Endothelial cell of umbilical vein (primary cell): ENCODE results near the gene SLC51B. TPM values are rescaled to one million over a fixed set of nuclear protein-coding genes. Genes with fewer than 3 reads are reported as not detected.

Source experiments
- BruUV-seq: library from RNA; stranded (reverse); fragments of 400-500 nt; replicated peaks from 2 replicates; lab custom pipeline; 2021; lab: Mats Ljungman, UMichigan
- CTCF ChIA-PET: fragments of 300-600, 350-600 bp; sonication (Branson Sonifier 250); formaldehyde crosslinking; loops from one replicate; lab custom pipeline; 2021; ENCODE audit warnings: antibody characterized with exemption, inconsistent platforms; lab: Charles Lee
- POLR2A ChIA-PET: fragments of 300-600, 350-600 bp; sonication (Branson Sonifier 250); formaldehyde crosslinking; loops from one replicate; lab custom pipeline; 2021; ENCODE audit warnings: antibody characterized with exemption, inconsistent platforms; lab: Charles Lee
- DNase-seq: peaks from one replicate; pipeline ENCODE4 v3.0.0-alpha.2; 2011; ENCODE audit warnings: low read depth, low spot score
- FAIRE-seq: peaks from 2 replicates; lab custom pipeline; 2011; peaks lifted over from hg19 to GRCh38; lab: Jason Lieb, UNC
- H2AFZ ChIP-seq: 2 replicates; pipeline ENCODE4 v1.6.0; 2012; ENCODE audit warnings: low read depth, low read length, control low read depth, inconsistent platforms
- H3K27ac ChIP-seq: 2 replicates; pipeline ENCODE4 v1.5.1; 2011; ENCODE audit warnings: low read depth, mild to moderate bottlenecking, control low read depth, low read length, moderate library complexity; ENCODE audit not compliant: insufficient read depth
- H3K27me3 ChIP-seq, 2 experiments: 2 replicates each; pipeline versions ENCODE4 v1.6.0 to v1.6.1; 2011; ENCODE audit warnings: low read length in 2 of 2, mixed read lengths in 1 of 2; ENCODE audit not compliant: control insufficient read depth in 2 of 2, insufficient read depth in 2 of 2
- H3K36me3 ChIP-seq, 2 experiments: 2 replicates in 1 of 2; 3 replicates in 1 of 2; pipeline ENCODE4 v1.5.1; 2011; ENCODE audit warnings: low read length in 2 of 2, mild to moderate bottlenecking in 1 of 2, moderate library complexity in 1 of 2; ENCODE audit not compliant: control insufficient read depth in 2 of 2, insufficient read depth in 2 of 2; ENCODE audit errors: extremely low read depth in 1 of 2
- H3K4me1 ChIP-seq: 3 replicates; pipeline ENCODE4 v1.5.1; 2011; ENCODE audit warnings: mild to moderate bottlenecking, low read length; ENCODE audit not compliant: control insufficient read depth, insufficient read depth; ENCODE audit errors: extremely low read depth
- H3K4me2 ChIP-seq: 2 replicates; pipeline ENCODE4 v1.6.1; 2011; ENCODE audit warnings: low read length, control low read depth, mixed read lengths; ENCODE audit not compliant: insufficient read depth
- H3K4me3 ChIP-seq, 3 experiments: fragments of 200-600 bp in 1 of 3; sonication (generic), shearing (Covaris generic) in 1 of 3; replicated peaks in 1 of 3; 2 replicates each; pipeline ENCODE4 v1.5.1; 2011 to 2016; ENCODE audit warnings: control low read depth in 3 of 3, low read length in 3 of 3, mild to moderate bottlenecking in 2 of 3, inconsistent platforms in 1 of 3, low read depth in 1 of 3, moderate library complexity in 1 of 3; ENCODE audit not compliant: insufficient read depth in 1 of 3
- H3K79me2 ChIP-seq: 2 replicates; pipeline ENCODE4 v1.6.0; 2012; ENCODE audit warnings: low read length, inconsistent platforms; ENCODE audit not compliant: control insufficient read depth, insufficient read depth
- H3K9ac ChIP-seq: replicated peaks from 2 replicates; pipeline ENCODE3; 2011; ENCODE audit warnings: low read length, control low read depth; ENCODE audit not compliant: insufficient read depth; ENCODE audit errors: extremely low read depth
- H3K9me1 ChIP-seq: replicated peaks from 3 replicates; pipeline ENCODE4 v1.6.0; 2011; ENCODE audit warnings: mild to moderate bottlenecking, low read length; ENCODE audit not compliant: control insufficient read depth, insufficient read depth; ENCODE audit errors: extremely low read depth
- H3K9me3 ChIP-seq: replicated peaks from 2 replicates; pipeline ENCODE4 v1.5.1; 2012; ENCODE audit warnings: low read length, inconsistent platforms; ENCODE audit not compliant: control insufficient read depth, insufficient read depth
- H4K20me1 ChIP-seq: replicated peaks from 2 replicates; pipeline ENCODE3; 2011; ENCODE audit warnings: mild to moderate bottlenecking, low read length; ENCODE audit not compliant: control insufficient read depth, insufficient read depth; ENCODE audit errors: extremely low read depth
- CTCF ChIP-seq, 2 donors: IDR thresholded peaks; 1 replicate in 1 of 2; 2 replicates in 1 of 2; pipeline ENCODE4 v1.5.1; 2011; ENCODE audit warnings: low read length in 2 of 2, mild to moderate bottlenecking in 2 of 2, moderate library complexity in 2 of 2, control low read depth in 1 of 2, inconsistent platforms in 1 of 2, low read depth in 1 of 2; ENCODE audit not compliant: insufficient read depth in 1 of 2; ENCODE audit errors: extremely low read depth in 1 of 2
- EZH2 ChIP-seq: IDR thresholded peaks from 2 replicates; pipeline ENCODE4 v1.6.1; 2012; ENCODE audit warnings: borderline replicate concordance, low read depth, mild to moderate bottlenecking, moderate library complexity, low read length, inconsistent platforms; ENCODE audit not compliant: severe bottlenecking
- FOS ChIP-seq: IDR thresholded peaks from 2 replicates; pipeline ENCODE4 v1.6.1; 2011; ENCODE audit warnings: mild to moderate bottlenecking, low read length, moderate library complexity, borderline replicate concordance; ENCODE audit not compliant: insufficient read depth
- GATA2 ChIP-seq: IDR thresholded peaks from 2 replicates; pipeline ENCODE4 v1.7.0; 2011; ENCODE audit warnings: low read depth, mild to moderate bottlenecking, moderate library complexity, mixed read lengths, low read length; ENCODE audit not compliant: insufficient read length, insufficient read depth
- JUN ChIP-seq: IDR thresholded peaks from 2 replicates; pipeline ENCODE4 v1.6.1; 2011; ENCODE audit warnings: borderline replicate concordance, low read depth; ENCODE audit not compliant: insufficient read length, insufficient read depth
- MAX ChIP-seq: IDR thresholded peaks from 2 replicates; pipeline ENCODE4 v1.6.1; 2011; ENCODE audit not compliant: insufficient read depth, insufficient read length
- MYC ChIP-seq: IDR thresholded peaks from one replicate; pipeline ENCODE4 v1.6.1; 2011; ENCODE audit warnings: mild to moderate bottlenecking, low read depth, low read length
- POLR2A ChIP-seq: IDR thresholded peaks from 2 replicates; pipeline ENCODE4 v1.6.1; 2012; ENCODE audit warnings: low read depth, mild to moderate bottlenecking, control low read depth, low read length
- POLR2AphosphoS5 ChIP-seq: IDR thresholded peaks from 2 replicates; pipeline ENCODE4 v1.6.1; 2012; ENCODE audit warnings: low read depth, mild to moderate bottlenecking, control low read depth, low read length, moderate library complexity; ENCODE audit not compliant: insufficient read depth
- dilution Hi-C: fragments of 300-500 bp; cut with MboI; formaldehyde crosslinking; loops from one replicate; pipeline ENCODE4 v1.15.0; 2019; ENCODE audit warnings: low sequenced_read_pairs; ENCODE audit not compliant: extremely low pct_ligation_motif_present
- intact Hi-C: fragments of 100-400 bp; cut with micrococcal nuclease; formaldehyde crosslinking; loops from one replicate; pipeline ENCODE4 v1.10.0; 2022
- polyA plus RNA-seq, 4 experiments: library from polyadenylated mRNA; depleted of rRNA in 3 of 4; stranded (reverse) in 3 of 4; unstranded in 1 of 4; fragments of >200 nt; gene quantifications; 2 replicates each; pipeline versions ENCODE4 v1.2.1 to v1.2.3, GENCODE V29; 2011 to 2012; ENCODE audit warnings: missing spikeins in 1 of 4
- total RNA-seq: library from RNA; stranded (reverse); gene quantifications from 2 replicates; pipeline ENCODE4 v1.2.3, GENCODE V29; 2021

Gene SLC51B
- total and polyA plus RNA-seq, 2 donors (not counting 3 experiments of a cell fraction or from before 2014, with no cell fraction given) = not detected

- H3K9ac ChIP-seq = no peak overlapping the region
- intact Hi-C loops = loop anchor here (1.0 kb wide), 1 partner anchor 48 kb away; no protein-coding TSS in a partner anchor
- ChIA-PET CTCF (interaction anchor here (0.7 to 5.4 kb wide), 24 partner anchors 9 to 374 kb away, joined by 3 to 64 read pairs (median 5); partner anchors contain the start of genes KBTBD13, RASL12 and UBAP1L), POLR2A (no interaction called here)
- no peak overlapping the region for H2AFZ ChIP-seq
- TF ChIP-seq CTCF (IDR thresholded peaks at IDR 0.05; ENCODE audit: extremely low read depth in 1 of 2, insufficient read depth in 1 of 2, low read depth in 1 of 2, low read length in 2 of 2) (no peak), MAX (no peak), FOS (no peak), EZH2 (no peak), POLR2AphosphoS5 (no peak), POLR2A (no peak), JUN (no peak), GATA2 (no peak), MYC (no peak)
- H3K9me1 ChIP-seq = no peaks in the 10 kb centered on the region
- no peaks in the 10 kb centered on the region for H3K9me3 ChIP-seq
- no TSS peak for BruUV-seq
- no peak for FAIRE-seq
- no peaks in the 10 kb centered on the region for H3K79me2 ChIP-seq
- H3K27me3 ChIP-seq = no peaks in the 10 kb centered on the region
- no peak overlapping the region for H3K27ac ChIP-seq
- peak overlapping the region in 1 of 3 experiments; percentile 13 for H3K4me3 ChIP-seq
- no peaks in the 10 kb centered on the region for H4K20me1 ChIP-seq
- peaks cover 0 to 9% of the 10 kb centered on the region in 2 experiments for H3K36me3 ChIP-seq
- no peak overlapping the region for H3K4me2 ChIP-seq
- DNase-seq = no peak
- dilution Hi-C loops = no loop called here
- H3K4me1 ChIP-seq = peaks cover 2% of the 10 kb centered on the region
Observed at GRCh38 chr15:65101891-65102708, 56.9 kb downstream of the SLC51B start.
